ENCODE results near the gene KIAA0319L. TPM values are rescaled to one million over a fixed set of nuclear protein-coding genes. Genes with fewer than 3 reads are reported as not detected.
A peak's percentile ranks its signal among the peaks of the same experiment; 100 is the strongest.

KIAA0319L gene
- total RNA-seq, 1 experiment from 2014 or later: 72.0 TPM

DNA sequence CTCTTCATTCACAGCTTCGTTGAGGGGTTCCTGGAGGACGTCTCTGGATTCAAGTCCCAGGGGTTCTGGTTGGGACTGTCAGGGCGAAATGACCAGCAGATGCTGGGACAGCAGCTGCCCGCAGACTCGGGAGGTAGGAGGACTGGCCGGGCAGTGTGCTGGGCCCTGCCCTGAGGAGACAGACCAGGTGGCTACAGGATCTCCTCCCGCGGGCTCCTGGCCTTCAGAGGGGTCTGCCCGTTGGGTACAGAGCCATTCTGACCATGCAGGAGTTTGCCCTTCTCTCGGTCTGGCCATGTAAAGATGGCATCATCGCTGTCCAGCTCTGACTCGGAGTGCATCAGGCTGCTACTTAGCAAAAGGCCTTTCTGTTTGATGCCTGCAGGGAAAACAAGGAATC, 122.5 kb downstream of the KIAA0319L start:
- no TSS peak for BruUV-seq (replicated peaks)
- peaks cover 2% of the 10 kb centered on the region; the same call in 1 of the 2 replicates for H3K4me1 ChIP-seq (replicated peaks; ENCODE audit: insufficient read depth)
- no peaks in the 10 kb centered on the region for H3K27me3 ChIP-seq (ENCODE audit: insufficient read depth, low read depth)
- H3K79me2 ChIP-seq (ENCODE audit: low read depth): no peaks in the 10 kb centered on the region
- H3F3A ChIP-seq (ENCODE audit: insufficient read depth, low read depth): no peaks in the 10 kb centered on the region
- ChIA-PET CTCF (no interaction called here), POLR2A (ENCODE audit: unreplicated experiment) (no interaction called here)
- H3K36me3 ChIP-seq (ENCODE audit: low read depth): no peaks in the 10 kb centered on the region
- DNase-seq: no peak
- no peak overlapping the region for H3K27ac ChIP-seq
- no peak for TF ChIP-seq EZH2 (IDR thresholded peaks at IDR 0.05; ENCODE audit: low read depth)
- 0 out of 2 replicates have a peak, but pooled peaks cover 3% of the 10 kb centered on the region for H4K20me1 ChIP-seq (ENCODE audit: insufficient read depth)
- H3K4me2 ChIP-seq: no peak overlapping the region
- intact Hi-C loops (cut with micrococcal nuclease; ENCODE audit: unreplicated experiment): no loop called here
- H2AFZ ChIP-seq: no peak overlapping the region
- no peaks in the 10 kb centered on the region for H3K9me3 ChIP-seq (ENCODE audit: insufficient read depth, low read depth)
- H3K4me3 ChIP-seq: no peak overlapping the region
- H3K9me2 ChIP-seq (ENCODE audit: insufficient read depth): no peaks in the 10 kb centered on the region

DNA sequence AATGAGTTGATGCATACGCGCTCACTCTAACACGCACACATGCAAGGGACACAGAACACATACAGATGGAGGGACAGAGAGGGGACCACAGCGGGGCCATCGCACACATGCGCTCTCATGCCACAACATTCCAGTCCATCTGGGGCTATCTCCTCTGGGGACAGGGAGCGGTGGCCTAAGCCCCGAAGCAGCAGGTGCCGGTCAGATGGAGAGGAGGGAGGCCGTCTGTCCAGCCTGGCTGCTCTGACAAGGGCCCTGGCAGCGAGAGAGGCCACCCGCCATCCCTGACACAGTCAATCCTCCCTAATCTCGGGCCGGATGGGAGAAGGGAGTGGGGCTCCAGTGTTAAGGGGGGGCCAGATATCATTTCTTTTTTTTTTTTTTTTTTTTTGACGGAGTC, 123.5 kb downstream of the KIAA0319L start:
- ChIA-PET POLR2A (ENCODE audit: unreplicated experiment) (no interaction called here), CTCF (no interaction called here)
- no peaks in the 10 kb centered on the region for H3K79me2 ChIP-seq (ENCODE audit: low read depth)
- H3K4me3 ChIP-seq: no peak overlapping the region
- no peaks in the 10 kb centered on the region for H3K36me3 ChIP-seq (ENCODE audit: low read depth)
- no peaks in the 10 kb centered on the region for H3K9me2 ChIP-seq (ENCODE audit: insufficient read depth)
- no peak for DNase-seq
- H3K9me3 ChIP-seq (ENCODE audit: insufficient read depth, low read depth): no peaks in the 10 kb centered on the region
- H2AFZ ChIP-seq: no peak overlapping the region
- BruUV-seq (replicated peaks): TSS peak; percentile 39
- no peak overlapping the region for H3K4me2 ChIP-seq
- no peak for TF ChIP-seq CTCF (conservative IDR thresholded peaks at IDR 0.05)
- no peak for TF ChIP-seq EZH2 (IDR thresholded peaks at IDR 0.05; ENCODE audit: low read depth)
- no peaks in the 10 kb centered on the region for H3K4me1 ChIP-seq (replicated peaks; ENCODE audit: insufficient read depth)
- intact Hi-C loops (cut with micrococcal nuclease; ENCODE audit: unreplicated experiment): no loop called here
- no peaks in the 10 kb centered on the region for H4K20me1 ChIP-seq (ENCODE audit: insufficient read depth)
- no peak overlapping the region for H3K27ac ChIP-seq
- 0 out of 2 replicates have a peak, but pooled peaks cover 4% of the 10 kb centered on the region for H3F3A ChIP-seq (ENCODE audit: insufficient read depth, low read depth)
- H3K27me3 ChIP-seq (ENCODE audit: insufficient read depth, low read depth): no peaks in the 10 kb centered on the region

- Histone ChIP-seq H3K79me2 (ENCODE audit: low read depth) (no peaks in the 10 kb centered on the region), H3K4me3 (no peak overlapping the region), H3F3A (ENCODE audit: insufficient read depth, low read depth) (0 out of 2 replicates have a peak, but pooled peaks cover 4% of the 10 kb centered on the region), H3K4me2 (no peak overlapping the region), H3K36me3 (ENCODE audit: low read depth) (no peaks in the 10 kb centered on the region), H4K20me1 (ENCODE audit: insufficient read depth) (no peaks in the 10 kb centered on the region), H3K9me3 (ENCODE audit: insufficient read depth, low read depth) (no peaks in the 10 kb centered on the region), H3K9me2 (ENCODE audit: insufficient read depth) (no peaks in the 10 kb centered on the region), H3K4me1 (replicated peaks; ENCODE audit: insufficient read depth) (no peaks in the 10 kb centered on the region), H2AFZ (no peak overlapping the region), H3K27ac (no peak overlapping the region), H3K27me3 (ENCODE audit: insufficient read depth, low read depth) (no peaks in the 10 kb centered on the region)
- ChIA-PET CTCF (no interaction called here), POLR2A (ENCODE audit: unreplicated experiment) (no interaction called here)
- intact Hi-C loops (cut with micrococcal nuclease; ENCODE audit: unreplicated experiment): no loop called here
- no peak for DNase-seq
- no peak for TF ChIP-seq CTCF (conservative IDR thresholded peaks at IDR 0.05)
- BruUV-seq (replicated peaks): no TSS peak
Observed at GRCh38 chr1:35432231-35432630, 125.0 kb downstream of the KIAA0319L start.

GRCh38 chr1:35431173-35431599, 126.0 kb downstream of the KIAA0319L start:
- Histone ChIP-seq H3K79me2 (ENCODE audit: low read depth) (no peaks in the 10 kb centered on the region), H4K20me1 (ENCODE audit: insufficient read depth) (no peaks in the 10 kb centered on the region), H3K4me1 (replicated peaks; ENCODE audit: insufficient read depth) (no peaks in the 10 kb centered on the region), H3K27me3 (ENCODE audit: insufficient read depth, low read depth) (no peaks in the 10 kb centered on the region), H3K9me3 (ENCODE audit: insufficient read depth, low read depth) (no peaks in the 10 kb centered on the region), H3K4me2 (no peak overlapping the region), H3K36me3 (ENCODE audit: low read depth) (0 out of 2 replicates have a peak, but pooled peaks cover 5% of the 10 kb centered on the region), H2AFZ (no peak overlapping the region), H3K27ac (no peak overlapping the region), H3K9me2 (ENCODE audit: insufficient read depth) (no peaks in the 10 kb centered on the region), H3F3A (ENCODE audit: insufficient read depth, low read depth) (0 out of 2 replicates have a peak, but pooled peaks cover 5% of the 10 kb centered on the region), H3K4me3 (no peak overlapping the region)
- BruUV-seq (replicated peaks): no TSS peak
- ChIA-PET POLR2A (ENCODE audit: unreplicated experiment) (no interaction called here), CTCF (no interaction called here)
- TF ChIP-seq EZH2 (IDR thresholded peaks at IDR 0.05; ENCODE audit: low read depth) (no peak), CTCF (conservative IDR thresholded peaks at IDR 0.05) (no peak)
- no peak for DNase-seq
- intact Hi-C loops (cut with micrococcal nuclease; ENCODE audit: unreplicated experiment): no loop called here
